ENCODE data around the gene SPTBN1.
"Not testable (repeated sequence)": the region's sequence is repeated elsewhere in the genome, so short reads cannot be mapped to it uniquely, and the experiment has no call there.

Gene SPTBN1

DNA sequence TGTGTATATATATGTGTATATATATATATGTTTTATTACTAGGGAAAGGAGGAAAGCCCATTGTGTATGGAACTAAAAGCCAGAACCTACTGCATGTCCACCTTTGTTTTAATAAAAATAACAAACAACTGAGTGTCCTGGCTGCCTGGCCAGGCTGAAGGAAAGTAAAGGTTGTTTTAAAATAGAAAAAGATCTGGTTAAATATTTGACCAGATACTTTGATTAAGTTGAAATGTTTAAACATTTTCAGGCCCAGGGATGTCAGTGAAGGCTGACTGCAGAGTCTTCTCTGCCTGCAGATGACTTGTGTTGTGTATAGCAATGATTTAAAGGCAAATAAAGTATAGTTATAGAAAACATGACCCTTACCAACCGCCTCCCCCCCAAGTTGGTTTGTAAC, 22.8 kb downstream of the SPTBN1 start:
- CTCF ChIA-PET: interaction anchor here (0.7 kb wide), 1 partner anchor 312 kb away, joined by 4 read pairs; no protein-coding TSS in a partner anchor
- DNase-seq (ENCODE audit: extremely low spot score): no peak
- POLR2A ChIA-PET: no interaction called here
- no peak for TF ChIP-seq TARDBP (IDR thresholded peaks at IDR 0.05)
- TF ChIP-seq LEF1 (IDR thresholded peaks at IDR 0.05; ENCODE audit: borderline replicate concordance): no peak
- no peak for TF ChIP-seq ZNF384 (IDR thresholded peaks at IDR 0.05)

DNA sequence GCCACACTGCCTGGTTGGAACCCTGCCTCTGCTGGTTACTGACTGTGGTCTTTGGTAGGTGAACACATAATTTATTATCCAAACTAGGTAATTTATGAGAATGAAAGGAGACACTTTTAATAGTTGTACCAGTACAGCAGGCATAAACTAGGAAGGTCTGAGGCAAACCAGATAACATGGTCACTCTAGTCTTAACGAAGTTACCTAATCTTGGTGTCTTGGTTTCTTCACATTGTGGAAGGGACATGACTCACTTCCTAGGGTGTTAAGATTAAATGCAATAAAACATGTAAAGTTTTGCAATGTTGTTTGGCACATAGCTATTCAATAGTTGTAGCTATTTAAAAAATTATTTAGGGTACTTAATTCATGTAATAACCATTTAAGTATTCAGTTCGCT, 23.3 kb downstream of the SPTBN1 start:
- ChIA-PET CTCF (interaction anchor here (0.7 kb wide), 1 partner anchor 313 kb away, joined by 4 read pairs; no protein-coding TSS in a partner anchor), POLR2A (no interaction called here)
- TF ChIP-seq HDGF (IDR thresholded peaks at IDR 0.05; ENCODE audit: borderline replicate concordance) (no peak), SUZ12 (IDR thresholded peaks at IDR 0.05) (no peak), FOXM1 (IDR thresholded peaks at IDR 0.05; ENCODE audit: borderline replicate concordance) (no peak), ZNF384 (IDR thresholded peaks at IDR 0.05) (no peak), FOXA1 (IDR thresholded peaks at IDR 0.05) (no peak)
- DNase-seq (ENCODE audit: extremely low spot score): no peak

DNA sequence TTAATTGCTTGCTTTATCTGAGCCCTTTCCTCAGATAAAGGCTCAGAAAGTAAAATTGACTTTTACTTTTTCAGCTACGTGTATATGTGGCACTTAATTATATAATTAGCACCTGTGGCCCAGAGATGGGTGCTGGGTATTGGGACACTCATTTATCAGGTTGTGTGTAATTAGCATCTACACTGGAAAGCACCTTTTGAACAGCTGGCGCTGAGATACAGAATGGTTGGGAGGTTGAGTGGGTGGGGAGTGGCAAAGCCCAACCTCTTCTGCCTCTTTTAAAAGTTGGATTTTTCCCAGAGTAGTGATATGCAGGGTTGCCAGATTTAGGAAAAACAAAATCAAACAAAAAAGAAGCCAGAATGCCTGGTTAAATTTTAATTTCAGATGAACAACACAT, 23.9 kb downstream of the SPTBN1 start:
- no peak for DNase-seq (ENCODE audit: extremely low spot score)
- POLR2A ChIA-PET: no interaction called here

DNA sequence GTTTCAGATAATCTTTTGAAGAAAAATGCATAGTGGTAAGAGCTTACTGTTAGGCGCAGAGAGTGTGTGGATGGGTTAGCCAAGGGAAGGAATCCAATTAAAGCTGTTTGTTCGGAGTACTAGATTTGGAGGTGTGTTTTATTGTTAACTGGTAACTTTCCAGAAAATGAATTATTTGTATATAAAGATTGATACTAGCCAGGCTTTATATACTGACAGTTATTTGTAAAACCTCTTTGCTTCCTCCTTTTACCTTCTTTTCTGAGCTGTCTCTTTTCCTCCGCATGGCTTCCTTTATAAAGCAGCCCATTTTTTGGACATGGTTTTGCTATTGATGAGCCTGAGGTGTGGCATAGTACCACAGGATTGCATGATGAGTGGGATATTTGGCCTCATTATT, 25.6 kb downstream of the SPTBN1 start:
- TF ChIP-seq SUZ12 (IDR thresholded peaks at IDR 0.05): no peak
- TF ChIP-seq TARDBP (IDR thresholded peaks at IDR 0.05): no peak
- TF ChIP-seq CTBP1 (IDR thresholded peaks at IDR 0.05; ENCODE audit: borderline replicate concordance): no peak
- TF ChIP-seq ZNF384 (IDR thresholded peaks at IDR 0.05): no peak
- TF ChIP-seq LEF1 (IDR thresholded peaks at IDR 0.05; ENCODE audit: borderline replicate concordance): no peak
- TF ChIP-seq, protein P1, sequence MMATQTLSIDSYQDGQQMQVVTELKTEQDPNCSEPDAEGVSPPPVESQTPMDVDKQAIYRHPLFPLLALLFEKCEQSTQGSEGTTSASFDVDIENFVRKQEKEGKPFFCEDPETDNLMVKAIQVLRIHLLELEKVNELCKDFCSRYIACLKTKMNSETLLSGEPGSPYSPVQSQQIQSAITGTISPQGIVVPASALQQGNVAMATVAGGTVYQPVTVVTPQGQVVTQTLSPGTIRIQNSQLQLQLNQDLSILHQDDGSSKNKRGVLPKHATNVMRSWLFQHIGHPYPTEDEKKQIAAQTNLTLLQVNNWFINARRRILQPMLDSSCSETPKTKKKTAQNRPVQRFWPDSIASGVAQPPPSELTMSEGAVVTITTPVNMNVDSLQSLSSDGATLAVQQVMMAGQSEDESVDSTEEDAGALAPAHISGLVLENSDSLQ (IDR thresholded peaks at IDR 0.05): no peak
- TF ChIP-seq FOXA1 (IDR thresholded peaks at IDR 0.05): no peak
- TF ChIP-seq HDGF (IDR thresholded peaks at IDR 0.05; ENCODE audit: borderline replicate concordance): no peak
- no peak for TF ChIP-seq SP1 (IDR thresholded peaks at IDR 0.05)
- no peak for TF ChIP-seq ELF4 (IDR thresholded peaks at IDR 0.05)
- TF ChIP-seq BHLHE40 (IDR thresholded peaks at IDR 0.05; ENCODE audit: borderline replicate concordance): no peak
- TF ChIP-seq L3MBTL2 (conservative IDR thresholded peaks at IDR 0.05): no peak
- TF ChIP-seq NFRKB (IDR thresholded peaks at IDR 0.05): no peak
- no peak for TF ChIP-seq FOXK2 (IDR thresholded peaks at IDR 0.05)
- CTCF ChIA-PET: no interaction called here
- DNase-seq (ENCODE audit: extremely low spot score): no peak
- POLR2A ChIA-PET: no interaction called here

More for the DNA sequence above, 23.9 kb downstream of the SPTBN1 start:
- TF ChIP-seq L3MBTL2 (conservative IDR thresholded peaks at IDR 0.05) (no peak), FOXA1 (IDR thresholded peaks at IDR 0.05) (no peak), SUZ12 (IDR thresholded peaks at IDR 0.05) (no peak), LEF1 (IDR thresholded peaks at IDR 0.05; ENCODE audit: borderline replicate concordance) (no peak), NFRKB (IDR thresholded peaks at IDR 0.05) (no peak), BHLHE40 (IDR thresholded peaks at IDR 0.05; ENCODE audit: borderline replicate concordance) (no peak), ELF4 (IDR thresholded peaks at IDR 0.05) (no peak)
- TF ChIP-seq, protein P1 (IDR thresholded peaks at IDR 0.05): no peak
- CTCF ChIA-PET: no interaction called here

DNA sequence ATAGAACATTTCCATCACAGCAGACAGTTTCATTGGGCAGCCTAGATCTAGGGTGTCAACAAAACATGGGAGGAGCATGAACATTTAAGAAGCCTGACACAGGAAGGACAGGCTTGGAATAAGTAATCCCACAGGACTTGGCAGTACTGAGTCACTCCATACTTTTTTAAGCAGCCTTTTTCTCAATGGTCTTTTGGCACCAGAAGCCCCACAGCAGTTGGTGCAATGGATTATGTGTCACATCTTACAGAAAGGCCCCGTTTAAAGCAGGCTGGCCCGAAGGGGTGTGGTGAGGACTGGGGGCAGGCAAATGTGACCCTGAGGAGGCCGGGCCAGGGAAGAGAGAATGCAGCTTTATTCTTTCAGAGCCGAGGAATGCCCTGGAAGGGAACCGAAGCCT, 26.6 kb downstream of the SPTBN1 start:
- DNase-seq (ENCODE audit: extremely low spot score): no peak
- ChIA-PET CTCF (no interaction called here), POLR2A (no interaction called here)
- TF ChIP-seq, protein P1 (IDR thresholded peaks at IDR 0.05): no peak
- no peak for TF ChIP-seq NFRKB (IDR thresholded peaks at IDR 0.05)
- no peak for TF ChIP-seq LEF1 (IDR thresholded peaks at IDR 0.05; ENCODE audit: borderline replicate concordance)
- no peak for TF ChIP-seq SUZ12 (IDR thresholded peaks at IDR 0.05)
- TF ChIP-seq ARNT (IDR thresholded peaks at IDR 0.05): no peak
- no peak for TF ChIP-seq HDGF (IDR thresholded peaks at IDR 0.05; ENCODE audit: borderline replicate concordance)
- no peak for TF ChIP-seq FOXA1 (IDR thresholded peaks at IDR 0.05)
- no peak for TF ChIP-seq TARDBP (IDR thresholded peaks at IDR 0.05)
- no peak for TF ChIP-seq ELF4 (IDR thresholded peaks at IDR 0.05)

DNA sequence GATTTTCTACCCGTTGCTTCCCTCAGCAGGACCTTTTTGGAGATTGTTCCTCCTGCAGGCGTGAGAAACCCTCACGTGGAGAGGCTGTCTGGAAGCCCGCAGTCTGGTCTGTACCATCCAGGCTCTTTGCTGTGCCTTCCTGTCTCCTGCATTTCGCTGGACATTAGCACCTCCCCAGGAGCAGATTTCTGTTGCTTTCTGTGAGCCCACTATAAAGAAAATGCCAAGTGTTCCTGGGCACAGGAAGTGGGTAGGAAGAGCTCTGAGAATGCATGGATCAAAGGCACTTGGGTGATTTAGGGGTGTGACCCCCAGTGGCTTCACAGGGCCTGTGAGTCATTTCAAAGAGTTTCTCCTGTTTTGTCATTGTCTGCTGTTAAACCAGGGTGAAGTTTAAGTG, 27.3 kb downstream of the SPTBN1 start:
- TF ChIP-seq ARNT (IDR thresholded peaks at IDR 0.05) (no peak), ELF4 (IDR thresholded peaks at IDR 0.05) (no peak), CTBP1 (IDR thresholded peaks at IDR 0.05; ENCODE audit: borderline replicate concordance) (no peak), SP1 (IDR thresholded peaks at IDR 0.05) (no peak), FOXM1 (IDR thresholded peaks at IDR 0.05; ENCODE audit: borderline replicate concordance) (no peak), ZNF384 (IDR thresholded peaks at IDR 0.05) (no peak)
- ChIA-PET POLR2A (no interaction called here), CTCF (no interaction called here)
- DNase-seq (ENCODE audit: extremely low spot score): no peak

DNA sequence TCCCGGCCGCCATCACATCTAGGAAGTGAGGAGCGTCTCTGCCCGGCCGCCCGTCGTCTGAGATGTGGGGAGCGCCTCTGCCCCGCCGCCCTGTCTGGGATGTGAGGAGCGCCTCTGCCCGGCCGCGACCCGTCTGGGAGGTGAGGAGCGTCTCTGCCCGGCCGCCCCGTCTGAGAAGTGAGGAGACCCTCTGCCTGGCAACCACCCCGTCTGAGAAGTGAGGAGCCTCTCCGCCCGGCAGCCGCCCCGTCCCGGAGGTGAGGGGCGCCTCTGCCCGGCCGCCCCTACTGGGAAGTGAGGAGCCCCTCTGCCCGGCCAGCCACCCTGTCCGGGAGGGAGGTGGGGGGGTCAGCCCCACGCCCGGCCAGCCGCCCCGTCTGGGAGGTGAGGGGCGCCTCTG, 29.6 kb downstream of the SPTBN1 start:
- DNase-seq (ENCODE audit: extremely low spot score); CTCF ChIA-PET; POLR2A ChIA-PET: not testable (repeated sequence)

DNA sequence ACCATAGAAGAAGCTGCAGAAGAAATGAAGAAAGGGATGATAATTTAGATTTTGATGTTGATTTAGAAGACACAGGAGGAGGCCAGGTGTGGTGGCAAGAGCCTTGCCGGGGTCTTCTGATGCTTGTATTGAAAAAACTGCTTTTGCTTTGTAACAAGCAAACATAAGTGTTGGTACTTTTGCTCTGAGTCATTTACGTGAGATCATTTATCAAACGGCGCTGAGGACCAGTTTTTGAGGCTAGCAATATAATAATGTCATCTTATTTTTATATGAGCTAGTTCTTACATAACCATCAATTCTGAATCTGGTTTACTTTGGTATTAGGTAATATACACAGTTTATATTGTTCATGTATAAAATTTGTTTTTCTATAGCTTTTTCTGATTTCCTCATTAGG, 30.6 kb downstream of the SPTBN1 start:
- ChIA-PET CTCF (no interaction called here), POLR2A (no interaction called here)
- TF ChIP-seq, protein P1 (IDR thresholded peaks at IDR 0.05): no peak
- TF ChIP-seq ARNT (IDR thresholded peaks at IDR 0.05) (no peak), SP1 (IDR thresholded peaks at IDR 0.05) (no peak), TARDBP (IDR thresholded peaks at IDR 0.05) (no peak), NFRKB (IDR thresholded peaks at IDR 0.05) (no peak), BHLHE40 (IDR thresholded peaks at IDR 0.05; ENCODE audit: borderline replicate concordance) (no peak), FOXK2 (IDR thresholded peaks at IDR 0.05) (no peak), SUZ12 (IDR thresholded peaks at IDR 0.05) (no peak), HDGF (IDR thresholded peaks at IDR 0.05; ENCODE audit: borderline replicate concordance) (no peak), ZNF384 (IDR thresholded peaks at IDR 0.05) (no peak), CTBP1 (IDR thresholded peaks at IDR 0.05; ENCODE audit: borderline replicate concordance) (no peak), LEF1 (IDR thresholded peaks at IDR 0.05; ENCODE audit: borderline replicate concordance) (no peak), ELF4 (IDR thresholded peaks at IDR 0.05) (no peak), FOXA1 (IDR thresholded peaks at IDR 0.05) (no peak), L3MBTL2 (conservative IDR thresholded peaks at IDR 0.05) (no peak), FOXM1 (IDR thresholded peaks at IDR 0.05; ENCODE audit: borderline replicate concordance) (no peak)
- DNase-seq (ENCODE audit: extremely low spot score): no peak

All from HEK293T (cell line).